Liver (tissue), 3 donors: ENCODE results near the gene VEZF1.

Experiments
- ATF3 ChIP-seq: IDR thresholded peaks from 2 replicates; pipeline ENCODE4 v1.6.1; 2016; ENCODE audit warnings: antibody characterized with exemption
- CTCF ChIP-seq: fragments of 150-350 bp; IDR thresholded peaks from 2 replicates; pipeline ENCODE4 v1.5.1; 2017; ENCODE audit warnings: improper control_type of control experiment, low read depth, low read length; ENCODE audit not compliant: missing input control
- EGR1 ChIP-seq, 2 donors: IDR thresholded peaks; 2 replicates each; pipeline ENCODE4 v1.6.1; 2016 to 2018; ENCODE audit warnings: antibody characterized with exemption in 2 of 2, low read depth in 2 of 2
- GABPA ChIP-seq, 2 donors: IDR thresholded peaks in 1 of 2; conservative IDR thresholded peaks in 1 of 2; 2 replicates each; pipeline ENCODE4 v1.6.1; 2016; ENCODE audit warnings: antibody characterized with exemption in 2 of 2, mild to moderate bottlenecking in 1 of 2, moderate library complexity in 1 of 2
- JUND ChIP-seq, 2 donors: IDR thresholded peaks; 2 replicates each; pipeline ENCODE4 v1.6.1; 2016; ENCODE audit warnings: antibody characterized with exemption in 2 of 2
- RAD21 ChIP-seq, 2 donors: IDR thresholded peaks; 2 replicates each; pipeline ENCODE4 v1.6.1; 2016; ENCODE audit warnings: antibody characterized with exemption in 2 of 2, mild to moderate bottlenecking in 2 of 2
- REST ChIP-seq: IDR thresholded peaks from 2 replicates; pipeline ENCODE4 v1.6.1; 2016; ENCODE audit warnings: antibody characterized with exemption, mild to moderate bottlenecking
- SP1 ChIP-seq: IDR thresholded peaks from 2 replicates; pipeline ENCODE4 v1.6.1; 2018; ENCODE audit warnings: antibody characterized with exemption, mild to moderate bottlenecking
- TAF1 ChIP-seq: conservative IDR thresholded peaks from 2 replicates; pipeline ENCODE4 v1.6.1; 2016; ENCODE audit warnings: antibody characterized with exemption, mild to moderate bottlenecking
- YY1 ChIP-seq: IDR thresholded peaks from 2 replicates; pipeline ENCODE4 v1.6.1; 2016; ENCODE audit warnings: antibody characterized with exemption, mild to moderate bottlenecking
- donor health status: healthy.
- donor health status: healthy.

- TF ChIP-seq CTCF, result no peak
- TF ChIP-seq YY1, result no peak
- no peak for TF ChIP-seq TAF1
- no peak for TF ChIP-seq ATF3
- no peak for TF ChIP-seq JUND (IDR thresholded peaks at IDR 0.05)
- no peak for TF ChIP-seq SP1
- no peak for TF ChIP-seq REST
- TF ChIP-seq GABPA (IDR thresholded peaks at IDR 0.05 in 1 of 2, conservative IDR thresholded peaks at IDR 0.05 in 1 of 2), result no peak
- TF ChIP-seq RAD21 (IDR thresholded peaks at IDR 0.05), result no peak
- TF ChIP-seq EGR1 (IDR thresholded peaks at IDR 0.05; ENCODE audit: low read depth in 2 of 2), result no peak
Observed at GRCh38 chr17:57925361-57925990, 62.6 kb downstream of the VEZF1 start.
